ENCODE results near the gene C3AR1.

DNA sequence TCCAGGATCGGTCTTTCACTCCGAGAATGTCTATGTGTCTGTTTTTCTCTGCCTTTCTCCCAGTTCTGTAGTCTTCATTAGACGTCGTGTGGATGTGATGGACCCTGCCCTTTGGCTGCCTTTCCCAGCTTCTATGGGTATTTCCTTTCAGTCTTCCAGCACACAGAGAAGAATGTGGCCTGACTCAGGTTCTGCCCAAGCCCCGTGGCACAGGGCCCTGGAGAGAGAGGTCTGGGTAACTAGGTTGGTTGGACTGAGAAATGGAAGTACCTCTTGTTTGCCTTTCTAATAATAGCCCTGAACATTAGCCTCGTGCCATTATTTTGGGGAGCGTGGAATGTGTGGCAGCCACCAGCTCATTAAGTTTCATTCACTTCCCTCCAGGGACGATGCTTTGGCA lies 29.8 kb downstream of the C3AR1 start:
- TF ChIP-seq HDAC2 (IDR thresholded peaks at IDR 0.05) (no peak), TFCP2L1 (CRISPR knock-in tag; IDR thresholded peaks at IDR 0.05) (no peak), MYC (IDR thresholded peaks at IDR 0.05; ENCODE audit: borderline replicate concordance, low read length) (no peak), TP53 (CRISPR knock-in tag; IDR thresholded peaks at IDR 0.05) (no peak), POLR2A (IDR thresholded peaks at IDR 0.05; ENCODE audit: low read length) (no peak), NFE2L2 (conservative IDR thresholded peaks at IDR 0.05; ENCODE audit: low read length) (no peak), ZC3H11A (IDR thresholded peaks at IDR 0.05) (no peak), RNF2 (IDR thresholded peaks at IDR 0.05; ENCODE audit: borderline replicate concordance, low read depth) (no peak)
- TF ChIP-seq, protein P1, sequence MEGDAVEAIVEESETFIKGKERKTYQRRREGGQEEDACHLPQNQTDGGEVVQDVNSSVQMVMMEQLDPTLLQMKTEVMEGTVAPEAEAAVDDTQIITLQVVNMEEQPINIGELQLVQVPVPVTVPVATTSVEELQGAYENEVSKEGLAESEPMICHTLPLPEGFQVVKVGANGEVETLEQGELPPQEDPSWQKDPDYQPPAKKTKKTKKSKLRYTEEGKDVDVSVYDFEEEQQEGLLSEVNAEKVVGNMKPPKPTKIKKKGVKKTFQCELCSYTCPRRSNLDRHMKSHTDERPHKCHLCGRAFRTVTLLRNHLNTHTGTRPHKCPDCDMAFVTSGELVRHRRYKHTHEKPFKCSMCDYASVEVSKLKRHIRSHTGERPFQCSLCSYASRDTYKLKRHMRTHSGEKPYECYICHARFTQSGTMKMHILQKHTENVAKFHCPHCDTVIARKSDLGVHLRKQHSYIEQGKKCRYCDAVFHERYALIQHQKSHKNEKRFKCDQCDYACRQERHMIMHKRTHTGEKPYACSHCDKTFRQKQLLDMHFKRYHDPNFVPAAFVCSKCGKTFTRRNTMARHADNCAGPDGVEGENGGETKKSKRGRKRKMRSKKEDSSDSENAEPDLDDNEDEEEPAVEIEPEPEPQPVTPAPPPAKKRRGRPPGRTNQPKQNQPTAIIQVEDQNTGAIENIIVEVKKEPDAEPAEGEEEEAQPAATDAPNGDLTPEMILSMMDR (IDR thresholded peaks at IDR 0.05), result no peak
- TF ChIP-seq, protein P2, sequence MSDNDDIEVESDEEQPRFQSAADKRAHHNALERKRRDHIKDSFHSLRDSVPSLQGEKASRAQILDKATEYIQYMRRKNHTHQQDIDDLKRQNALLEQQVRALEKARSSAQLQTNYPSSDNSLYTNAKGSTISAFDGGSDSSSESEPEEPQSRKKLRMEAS (IDR thresholded peaks at IDR 0.05), result no peak
- TF ChIP-seq, protein P3, sequence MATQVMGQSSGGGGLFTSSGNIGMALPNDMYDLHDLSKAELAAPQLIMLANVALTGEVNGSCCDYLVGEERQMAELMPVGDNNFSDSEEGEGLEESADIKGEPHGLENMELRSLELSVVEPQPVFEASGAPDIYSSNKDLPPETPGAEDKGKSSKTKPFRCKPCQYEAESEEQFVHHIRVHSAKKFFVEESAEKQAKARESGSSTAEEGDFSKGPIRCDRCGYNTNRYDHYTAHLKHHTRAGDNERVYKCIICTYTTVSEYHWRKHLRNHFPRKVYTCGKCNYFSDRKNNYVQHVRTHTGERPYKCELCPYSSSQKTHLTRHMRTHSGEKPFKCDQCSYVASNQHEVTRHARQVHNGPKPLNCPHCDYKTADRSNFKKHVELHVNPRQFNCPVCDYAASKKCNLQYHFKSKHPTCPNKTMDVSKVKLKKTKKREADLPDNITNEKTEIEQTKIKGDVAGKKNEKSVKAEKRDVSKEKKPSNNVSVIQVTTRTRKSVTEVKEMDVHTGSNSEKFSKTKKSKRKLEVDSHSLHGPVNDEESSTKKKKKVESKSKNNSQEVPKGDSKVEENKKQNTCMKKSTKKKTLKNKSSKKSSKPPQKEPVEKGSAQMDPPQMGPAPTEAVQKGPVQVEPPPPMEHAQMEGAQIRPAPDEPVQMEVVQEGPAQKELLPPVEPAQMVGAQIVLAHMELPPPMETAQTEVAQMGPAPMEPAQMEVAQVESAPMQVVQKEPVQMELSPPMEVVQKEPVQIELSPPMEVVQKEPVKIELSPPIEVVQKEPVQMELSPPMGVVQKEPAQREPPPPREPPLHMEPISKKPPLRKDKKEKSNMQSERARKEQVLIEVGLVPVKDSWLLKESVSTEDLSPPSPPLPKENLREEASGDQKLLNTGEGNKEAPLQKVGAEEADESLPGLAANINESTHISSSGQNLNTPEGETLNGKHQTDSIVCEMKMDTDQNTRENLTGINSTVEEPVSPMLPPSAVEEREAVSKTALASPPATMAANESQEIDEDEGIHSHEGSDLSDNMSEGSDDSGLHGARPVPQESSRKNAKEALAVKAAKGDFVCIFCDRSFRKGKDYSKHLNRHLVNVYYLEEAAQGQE (IDR thresholded peaks at IDR 0.05), result no peak
